Measurements from ENCODE around the gene TYMS.
A peak's percentile ranks its signal among the peaks of the same experiment; 100 is the strongest.

The TYMS gene

GRCh38 chr18:712401-713134, 55.1 kb downstream of the TYMS start, which contains the start of gene ENOSF1:
TSS of gene ENOSF1 (minus strand) at chr18:712630. CDS start at chr18:712587, 43 bp downstream.
- DNase-seq: peak in 13 of 14 donors; percentile 6 to 82 (median 61)

DNA sequence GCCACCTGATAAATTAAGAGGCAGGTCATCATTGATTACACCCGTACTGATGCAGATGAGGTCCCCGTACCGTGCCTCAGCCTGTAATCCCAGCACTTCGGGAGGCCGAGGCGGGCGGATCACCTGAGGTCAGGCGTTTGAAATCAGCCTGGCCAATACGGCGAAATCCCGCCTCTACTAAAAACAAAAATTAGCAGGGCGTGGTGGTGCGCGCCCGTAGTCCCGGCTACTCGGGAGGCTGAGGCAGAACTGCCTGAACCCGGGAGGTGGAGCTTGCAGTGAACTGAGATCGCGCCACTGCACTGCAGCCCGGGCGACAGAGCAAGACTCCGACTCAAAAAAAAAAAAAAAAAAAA, 55.7 kb downstream of the TYMS start:
- DNase-seq: no peak

DNA sequence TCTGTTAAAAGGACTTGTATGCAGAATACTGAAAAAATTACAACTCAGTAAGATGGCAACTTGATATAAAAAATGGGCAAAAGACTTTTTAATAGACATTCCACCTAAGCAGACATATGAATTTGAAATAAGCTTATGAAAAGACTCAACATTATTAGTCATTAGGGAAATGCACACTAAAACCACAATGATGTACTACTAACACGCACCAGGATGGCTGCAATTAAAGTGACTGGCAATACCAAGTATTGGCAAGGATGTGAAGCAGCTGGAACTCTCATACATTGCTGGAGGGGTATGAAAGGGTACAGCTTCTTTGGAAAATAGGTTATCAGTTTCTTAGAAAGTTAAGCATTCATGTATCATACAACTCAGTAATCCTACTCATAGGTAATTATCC, 58.2 kb downstream of the TYMS start:
- DNase-seq: no peak

- DNase-seq: no peak
Observed at GRCh38 chr18:717003-717402, 59.5 kb downstream of the TYMS start.
